Panc1 (cell line): ENCODE data around the gene TTLL12. TPM values are rescaled to one million over a fixed set of nuclear protein-coding genes. Genes with fewer than 3 reads are reported as not detected.

Experiments
- ATAC-seq: fragments of 200-7000 bp; cut with Tn5 transposase; 2 replicates; pipeline ENCODE4 v1.9.1; 2020; ENCODE audit warnings: mild to moderate bottlenecking, moderate library complexity
- BruUV-seq: library from RNA; stranded (reverse); fragments of 400-500 nt; replicated peaks from 2 replicates; lab custom pipeline; 2021; lab: Mats Ljungman, UMichigan
- CTCF ChIA-PET: fragments of 300-600 bp; sonication (Branson Sonifier 250); formaldehyde crosslinking; loops from one replicate; lab custom pipeline; 2022; ENCODE audit warnings: antibody characterized with exemption; lab: Charles Lee
- POLR2A ChIA-PET: fragments of 300-600 bp; sonication (Branson Sonifier 250); formaldehyde crosslinking; loops from one replicate; lab custom pipeline; 2022; ENCODE audit warnings: antibody characterized with exemption; lab: Charles Lee
- DNase-seq: peaks from one replicate; pipeline ENCODE4 v3.0.0-alpha.2; 2010; ENCODE audit warnings: low read depth, low spot score
- H3K27ac ChIP-seq: 2 replicates; pipeline ENCODE4 v1.5.1; 2011; ENCODE audit warnings: mild to moderate bottlenecking, low read length, inconsistent platforms
- H3K27me3 ChIP-seq: fragments of 200-500 bp; sonication (Bioruptor generic); 2 replicates; pipeline ENCODE4 v1.6.0; 2014; ENCODE audit warnings: low read length, inconsistent platforms; ENCODE audit not compliant: control insufficient read depth, insufficient read depth
- H3K36me3 ChIP-seq: fragments of 200-500 bp; sonication (Bioruptor generic); 2 replicates; pipeline ENCODE4 v1.5.1; 2014; ENCODE audit warnings: inconsistent platforms, mild to moderate bottlenecking, low read length, moderate library complexity; ENCODE audit not compliant: control insufficient read depth, insufficient read depth
- H3K4me1 ChIP-seq: 2 replicates; pipeline ENCODE4 v1.5.1; 2011; ENCODE audit warnings: inconsistent platforms, mild to moderate bottlenecking, low read length, moderate library complexity; ENCODE audit not compliant: control insufficient read depth, insufficient read depth
- H3K4me3 ChIP-seq, 2 experiments: 2 replicates each; pipeline ENCODE4 v1.5.1; 2011 to 2012; ENCODE audit warnings: low read depth in 2 of 2, low read length in 2 of 2, mild to moderate bottlenecking in 2 of 2, inconsistent platforms in 1 of 2, moderate library complexity in 1 of 2
- H3K9me3 ChIP-seq: fragments of 200-500 bp; sonication (Bioruptor generic); 2 replicates; pipeline ENCODE4 v1.5.1; 2014; ENCODE audit warnings: low read depth, mild to moderate bottlenecking, inconsistent platforms, low read length, moderate library complexity; ENCODE audit not compliant: control insufficient read depth, insufficient read depth
- POLR2AphosphoS5 ChIP-seq: IDR thresholded peaks from 2 replicates; pipeline ENCODE4 v1.6.1; 2012; ENCODE audit warnings: mild to moderate bottlenecking, low read depth, low read length, moderate library complexity
- REST ChIP-seq, 2 experiments: IDR thresholded peaks; 2 replicates each; pipeline ENCODE4 v1.6.1; 2011 to 2012; ENCODE audit warnings: low read depth in 2 of 2, control low read depth in 1 of 2, low read length in 1 of 2, mild to moderate bottlenecking in 1 of 2, moderate library complexity in 1 of 2; ENCODE audit not compliant: insufficient read depth in 1 of 2
- SIN3A ChIP-seq: IDR thresholded peaks from 2 replicates; pipeline ENCODE4 v1.6.1; 2012; ENCODE audit warnings: low read depth, mild to moderate bottlenecking, low read length, moderate library complexity, borderline replicate concordance; ENCODE audit not compliant: insufficient read depth
- TCF7L2 ChIP-seq: IDR thresholded peaks from 2 replicates; pipeline ENCODE4 v1.6.1; 2011; ENCODE audit warnings: mild to moderate bottlenecking, low read depth, low read length, inconsistent platforms
- in situ Hi-C: cut with HindIII; loops from 2 replicates; pipeline ENCODE4 v1.10.0; 2016; ENCODE audit warnings: low sequenced_read_pairs, low pct_unique_long_range_greater_than_20kb
- intact Hi-C: fragments of 100-400 bp; cut with micrococcal nuclease; formaldehyde crosslinking; loops from one replicate; pipeline ENCODE4 v1.10.0; 2022; ENCODE audit not compliant: unreplicated experiment
- total RNA-seq: library from RNA; stranded (reverse); gene quantifications from one replicate; pipeline ENCODE4 v1.2.1, GENCODE V29; 2021; ENCODE audit not compliant: unreplicated experiment
- TF ChIP-seq, protein P1 (sequence below): fragments of 450-650 bp; IDR thresholded peaks from 2 replicates; pipeline ENCODE4 v1.5.1; 2017; ENCODE audit warnings: mild to moderate bottlenecking

Gene TTLL12
- total RNA-seq, 1 experiment from 2014 or later: 26.3 TPM

DNA sequence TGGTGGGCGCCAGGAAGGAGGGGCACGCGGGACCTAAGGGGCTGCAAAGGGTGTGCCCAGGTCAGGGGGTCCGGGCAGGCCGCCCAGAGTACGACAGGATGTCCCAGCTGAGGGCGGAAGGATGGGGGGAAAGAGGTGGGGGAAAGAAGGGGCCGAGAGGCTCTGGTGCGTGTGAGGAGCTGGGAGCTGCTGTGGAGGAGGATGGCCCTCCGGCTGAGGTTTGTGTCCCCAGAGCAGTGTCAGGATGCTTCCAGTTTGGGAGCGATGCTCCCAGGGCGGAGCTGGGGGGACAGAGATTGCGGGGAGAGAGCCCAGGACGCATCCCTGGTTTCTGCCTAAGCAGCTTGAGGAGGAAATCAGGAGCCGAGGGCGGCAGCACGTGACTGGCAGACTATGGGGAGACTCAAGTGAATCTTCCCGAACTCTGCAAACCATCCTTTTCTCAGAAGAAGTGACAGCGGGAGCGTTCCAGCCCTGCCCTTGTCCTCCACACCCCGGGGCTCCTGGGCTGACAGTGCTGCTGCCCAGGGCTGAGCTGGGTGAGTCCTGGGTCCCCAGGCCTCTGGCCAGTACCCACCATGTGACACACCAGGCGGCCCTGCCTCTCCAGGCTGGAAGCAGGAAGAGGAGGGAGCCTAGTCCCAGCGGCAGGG lies 19.7 kb upstream of the TTLL12 start:
- H3K9me3 ChIP-seq: no peaks in the 10 kb centered on the region
- ChIA-PET CTCF (interaction anchor here (0.5 kb wide), 1 partner anchor 282 kb away, joined by 7 read pairs; no protein-coding TSS in a partner anchor), POLR2A (no interaction called here)
- no peaks in the 10 kb centered on the region for H3K36me3 ChIP-seq
- no peak overlapping the region for H3K27ac ChIP-seq
- H3K4me3 ChIP-seq: no peak overlapping the region
- no peaks in the 10 kb centered on the region for H3K4me1 ChIP-seq
- no TSS peak for BruUV-seq
- ATAC-seq (peak; percentile 54; the same call in 1 of the 2 replicates), DNase-seq (no peak)
- H3K27me3 ChIP-seq: no peaks in the 10 kb centered on the region
- in situ Hi-C loops (no loop called here), intact Hi-C loops (no loop called here)
- no peak for TF ChIP-seq SIN3A
- TF ChIP-seq, protein P1, sequence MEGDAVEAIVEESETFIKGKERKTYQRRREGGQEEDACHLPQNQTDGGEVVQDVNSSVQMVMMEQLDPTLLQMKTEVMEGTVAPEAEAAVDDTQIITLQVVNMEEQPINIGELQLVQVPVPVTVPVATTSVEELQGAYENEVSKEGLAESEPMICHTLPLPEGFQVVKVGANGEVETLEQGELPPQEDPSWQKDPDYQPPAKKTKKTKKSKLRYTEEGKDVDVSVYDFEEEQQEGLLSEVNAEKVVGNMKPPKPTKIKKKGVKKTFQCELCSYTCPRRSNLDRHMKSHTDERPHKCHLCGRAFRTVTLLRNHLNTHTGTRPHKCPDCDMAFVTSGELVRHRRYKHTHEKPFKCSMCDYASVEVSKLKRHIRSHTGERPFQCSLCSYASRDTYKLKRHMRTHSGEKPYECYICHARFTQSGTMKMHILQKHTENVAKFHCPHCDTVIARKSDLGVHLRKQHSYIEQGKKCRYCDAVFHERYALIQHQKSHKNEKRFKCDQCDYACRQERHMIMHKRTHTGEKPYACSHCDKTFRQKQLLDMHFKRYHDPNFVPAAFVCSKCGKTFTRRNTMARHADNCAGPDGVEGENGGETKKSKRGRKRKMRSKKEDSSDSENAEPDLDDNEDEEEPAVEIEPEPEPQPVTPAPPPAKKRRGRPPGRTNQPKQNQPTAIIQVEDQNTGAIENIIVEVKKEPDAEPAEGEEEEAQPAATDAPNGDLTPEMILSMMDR: no peak
- no peak for TF ChIP-seq TCF7L2
- no peak for TF ChIP-seq POLR2AphosphoS5
- TF ChIP-seq REST (IDR thresholded peaks at IDR 0.05; ENCODE audit: insufficient read depth in 1 of 2, low read depth in 2 of 2, low read length in 1 of 2): no peak

DNA sequence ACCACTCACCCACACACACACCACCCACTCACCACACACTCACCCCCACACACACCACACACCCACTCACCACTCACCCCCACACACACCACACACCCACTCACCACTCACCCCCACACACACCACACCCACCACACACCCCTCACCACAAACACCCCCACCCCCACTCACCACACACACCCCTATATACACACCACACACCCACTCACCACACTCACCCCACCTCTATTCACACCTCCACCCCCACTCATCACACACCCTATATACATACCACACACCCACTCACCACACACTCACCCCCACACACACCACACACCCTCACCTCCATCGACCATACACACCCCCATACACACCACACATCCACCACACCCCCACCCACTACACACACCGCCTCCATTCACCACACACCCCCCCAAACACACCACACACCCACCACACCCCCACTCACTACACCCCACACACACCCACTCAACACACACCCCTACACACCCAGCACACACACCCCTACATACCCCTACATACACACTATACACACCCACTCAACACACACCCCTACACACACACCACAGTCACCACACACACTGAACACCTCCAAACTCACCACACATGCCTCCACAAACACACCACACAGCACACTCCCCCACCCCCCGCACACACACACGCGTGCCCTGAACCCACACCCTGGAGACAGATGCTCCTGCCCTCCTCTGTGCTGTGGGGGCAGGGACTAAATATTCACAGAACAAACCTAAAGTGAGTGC lies 19.0 kb upstream of the TTLL12 start:
- intact Hi-C loops: no loop called here
- BruUV-seq: no TSS peak
- Histone ChIP-seq H3K27ac (no peak overlapping the region), H3K27me3 (no peaks in the 10 kb centered on the region), H3K4me3 (no peak overlapping the region), H3K9me3 (no peaks in the 10 kb centered on the region), H3K36me3 (no peaks in the 10 kb centered on the region), H3K4me1 (no peaks in the 10 kb centered on the region)
- ATAC-seq (no peak), DNase-seq (no peak)
- in situ Hi-C loops: no loop called here
- ChIA-PET CTCF (no interaction called here), POLR2A (no interaction called here)
- TF ChIP-seq REST (IDR thresholded peaks at IDR 0.05; ENCODE audit: insufficient read depth in 1 of 2, low read depth in 2 of 2, low read length in 1 of 2) (no peak), SIN3A (no peak), POLR2AphosphoS5 (no peak), TCF7L2 (no peak)
- TF ChIP-seq, protein P1: no peak
